ENCODE data around the gene HLA-G. TPM values are rescaled to one million over a fixed set of nuclear protein-coding genes. Genes with fewer than 3 reads are reported as not detected.
A peak's percentile ranks its signal among the peaks of the same experiment; 100 is the strongest.
"Not testable (repeated sequence)": the region's sequence is repeated elsewhere in the genome, so short reads cannot be mapped to it uniquely, and the experiment has no call there.

Gene HLA-G
- 1 to 10 TPM; 1.6 to 2.0 TPM for total RNA-seq

- no peaks in the 10 kb centered on the region for H3K9me3 Mint-ChIP-seq
- POLR2A ChIA-PET = no interaction called here
- H3K27ac Mint-ChIP-seq = no peak within 1 kb of the TSS
- ATAC-seq (ENCODE audit: low read depth) (no peak), DNase-seq (no peak)
- H3K27me3 Mint-ChIP-seq = peaks cover 80% of the 10 kb centered on the region
- no peaks in the 10 kb centered on the region for H3K36me3 Mint-ChIP-seq
- H3K4me1 Mint-ChIP-seq = peaks cover 12% of the 10 kb centered on the region
- H3K4me3 Mint-ChIP-seq = peak within 1 kb of the TSS; percentile 64
Observed at GRCh38 chr6:29827579-29828470, at the start of gene HLA-G. Gene HLA-G, plus strand, starts transcription at chr6:29827825. Its CDS starts 20 bp downstream, at chr6:29827845.

- H3K4me3 Mint-ChIP-seq; ATAC-seq (ENCODE audit: low read depth); POLR2A ChIA-PET; H3K9me3 Mint-ChIP-seq; H3K4me1 Mint-ChIP-seq; H3K36me3 Mint-ChIP-seq; DNase-seq; H3K27ac Mint-ChIP-seq: not testable (repeated sequence)
- peaks cover 32% of the 10 kb centered on the region for H3K27me3 Mint-ChIP-seq
Observed at GRCh38 chr6:29780019-29780698, 47.5 kb upstream of the HLA-G start.

- H3K27me3 Mint-ChIP-seq = peaks cover 51% of the 10 kb centered on the region
- H3K4me3 Mint-ChIP-seq = no peak overlapping the region
- POLR2A ChIA-PET = no interaction called here
- peaks cover 2% of the 10 kb centered on the region for H3K36me3 Mint-ChIP-seq
- H3K27ac Mint-ChIP-seq = no peak overlapping the region
- DNase-seq (no peak), ATAC-seq (ENCODE audit: low read depth) (no peak)
- H3K9me3 Mint-ChIP-seq = peaks cover 11% of the 10 kb centered on the region
- peaks cover 12% of the 10 kb centered on the region for H3K4me1 Mint-ChIP-seq
Observed at GRCh38 chr6:29789176-29789575, 38.4 kb upstream of the HLA-G start.

- Mint-ChIP-seq H3K4me1 (peaks cover 12% of the 10 kb centered on the region), H3K4me3 (no peak overlapping the region), H3K27me3 (peaks cover 57% of the 10 kb centered on the region), H3K36me3 (no peaks in the 10 kb centered on the region), H3K9me3 (peaks cover 9% of the 10 kb centered on the region), H3K27ac (no peak overlapping the region)
- DNase-seq = no peak
- no peak for ATAC-seq (ENCODE audit: low read depth)
- POLR2A ChIA-PET = interaction anchor here (1.1 kb wide), 1 partner anchor 151 kb away, joined by 3 read pairs; no protein-coding TSS in a partner anchor
Observed at GRCh38 chr6:29790626-29791025, 37.0 kb upstream of the HLA-G start.

GRCh38 chr6:29791162-29791561, 36.5 kb upstream of the HLA-G start:
- POLR2A ChIA-PET = interaction anchor here (1.1 kb wide), 1 partner anchor 151 kb away, joined by 3 read pairs; no protein-coding TSS in a partner anchor
- Mint-ChIP-seq H3K9me3 (peaks cover 9% of the 10 kb centered on the region), H3K27ac (peak overlapping the region; percentile 1), H3K4me3 (peak overlapping the region; percentile 88), H3K36me3 (no peaks in the 10 kb centered on the region), H3K4me1 (peaks cover 12% of the 10 kb centered on the region), H3K27me3 (peaks cover 60% of the 10 kb centered on the region)
- no peak for DNase-seq
- ATAC-seq (ENCODE audit: low read depth) = no peak

GRCh38 chr6:29791786-29792122, 35.9 kb upstream of the HLA-G start:
- Mint-ChIP-seq H3K4me1 (peaks cover 12% of the 10 kb centered on the region), H3K27me3 (peaks cover 59% of the 10 kb centered on the region), H3K9me3 (peaks cover 9% of the 10 kb centered on the region), H3K27ac (peak overlapping the region; percentile 1), H3K36me3 (no peaks in the 10 kb centered on the region), H3K4me3 (peak overlapping the region; percentile 88)
- DNase-seq (no peak), ATAC-seq (ENCODE audit: low read depth) (no peak)
- POLR2A ChIA-PET = interaction anchor here (1.1 kb wide), 1 partner anchor 150 kb away, joined by 3 read pairs; no protein-coding TSS in a partner anchor

- DNase-seq (peak; percentile 81), ATAC-seq (ENCODE audit: low read depth) (peak; percentile 87)
- POLR2A ChIA-PET = no interaction called here
- Mint-ChIP-seq H3K27me3 (peaks cover 59% of the 10 kb centered on the region), H3K4me1 (peaks cover 12% of the 10 kb centered on the region), H3K36me3 (no peaks in the 10 kb centered on the region), H3K4me3 (peak overlapping the region; percentile 88), H3K9me3 (peaks cover 9% of the 10 kb centered on the region), H3K27ac (peak overlapping the region; percentile 57)
Observed at GRCh38 chr6:29792123-29793035, 35.2 kb upstream of the HLA-G start.

- peak overlapping the region; percentile 88 for H3K4me3 Mint-ChIP-seq
- ATAC-seq (ENCODE audit: low read depth) (no peak), DNase-seq (no peak)
- POLR2A ChIA-PET = no interaction called here
- H3K4me1 Mint-ChIP-seq = peaks cover 12% of the 10 kb centered on the region
- no peaks in the 10 kb centered on the region for H3K36me3 Mint-ChIP-seq
- peaks cover 8% of the 10 kb centered on the region for H3K9me3 Mint-ChIP-seq
- H3K27ac Mint-ChIP-seq = no peak overlapping the region
- H3K27me3 Mint-ChIP-seq = peaks cover 58% of the 10 kb centered on the region
Observed at GRCh38 chr6:29793036-29793356, 34.6 kb upstream of the HLA-G start.

- Mint-ChIP-seq H3K4me1 (peaks cover 12% of the 10 kb centered on the region), H3K36me3 (no peaks in the 10 kb centered on the region), H3K27me3 (peaks cover 58% of the 10 kb centered on the region), H3K9me3 (peaks cover 4% of the 10 kb centered on the region), H3K4me3 (no peak overlapping the region), H3K27ac (no peak overlapping the region)
- DNase-seq (no peak), ATAC-seq (ENCODE audit: low read depth) (no peak)
- POLR2A ChIA-PET = no interaction called here
Observed at GRCh38 chr6:29793796-29794195, 33.8 kb upstream of the HLA-G start.

GRCh38 chr6:29796026-29796425, 31.6 kb upstream of the HLA-G start:
- no peaks in the 10 kb centered on the region for H3K9me3 Mint-ChIP-seq
- H3K4me1 Mint-ChIP-seq = peaks cover 12% of the 10 kb centered on the region
- ATAC-seq (ENCODE audit: low read depth) (no peak), DNase-seq (no peak)
- peaks cover 50% of the 10 kb centered on the region for H3K27me3 Mint-ChIP-seq
- H3K27ac Mint-ChIP-seq = no peak overlapping the region
- POLR2A ChIA-PET = no interaction called here
- H3K4me3 Mint-ChIP-seq = no peak overlapping the region
- H3K36me3 Mint-ChIP-seq = no peaks in the 10 kb centered on the region

GRCh38 chr6:29797135-29797534, 30.5 kb upstream of the HLA-G start:
- DNase-seq (no peak), ATAC-seq (ENCODE audit: low read depth) (no peak)
- Mint-ChIP-seq H3K36me3 (no peaks in the 10 kb centered on the region), H3K27ac (no peak overlapping the region), H3K27me3 (peaks cover 45% of the 10 kb centered on the region), H3K4me3 (no peak overlapping the region), H3K9me3 (no peaks in the 10 kb centered on the region), H3K4me1 (peaks cover 6% of the 10 kb centered on the region)
- POLR2A ChIA-PET = no interaction called here

GRCh38 chr6:29797966-29798365, 29.7 kb upstream of the HLA-G start:
- Mint-ChIP-seq H3K4me1 (peaks cover 5% of the 10 kb centered on the region), H3K27ac (no peak overlapping the region), H3K9me3 (no peaks in the 10 kb centered on the region), H3K27me3 (peaks cover 45% of the 10 kb centered on the region), H3K4me3 (no peak overlapping the region), H3K36me3 (no peaks in the 10 kb centered on the region)
- no peak for ATAC-seq (ENCODE audit: low read depth)
- POLR2A ChIA-PET = no interaction called here
- no peak for DNase-seq

- POLR2A ChIA-PET = no interaction called here
- DNase-seq = no peak
- H3K9me3 Mint-ChIP-seq = no peaks in the 10 kb centered on the region
- ATAC-seq (ENCODE audit: low read depth) = no peak
- H3K36me3 Mint-ChIP-seq = no peaks in the 10 kb centered on the region
- no peak overlapping the region for H3K27ac Mint-ChIP-seq
- H3K4me1 Mint-ChIP-seq = no peaks in the 10 kb centered on the region
- no peak overlapping the region for H3K4me3 Mint-ChIP-seq
- peaks cover 22% of the 10 kb centered on the region for H3K27me3 Mint-ChIP-seq
Observed at GRCh38 chr6:29800254-29800653, 27.4 kb upstream of the HLA-G start.
